GM12864 (cell line): ENCODE results near the gene SEPTIN5.

Source experiments
- DNase-seq: peaks from one replicate; pipeline ENCODE4 v3.0.0-alpha.2; 2011; ENCODE audit warnings: low read depth
- H3K4me3 ChIP-seq: 2 replicates; pipeline ENCODE4 v1.5.1; 2011; ENCODE audit warnings: mild to moderate bottlenecking, low read depth, low read length, control low read depth
- TF ChIP-seq, protein P1 (sequence below): IDR thresholded peaks from 2 replicates; pipeline ENCODE4 v1.5.1; 2011; ENCODE audit warnings: low read depth, mild to moderate bottlenecking, moderate library complexity, low read length, control low read depth, inconsistent platforms; ENCODE audit errors: missing control alignments

The SEPTIN5 gene

DNA sequence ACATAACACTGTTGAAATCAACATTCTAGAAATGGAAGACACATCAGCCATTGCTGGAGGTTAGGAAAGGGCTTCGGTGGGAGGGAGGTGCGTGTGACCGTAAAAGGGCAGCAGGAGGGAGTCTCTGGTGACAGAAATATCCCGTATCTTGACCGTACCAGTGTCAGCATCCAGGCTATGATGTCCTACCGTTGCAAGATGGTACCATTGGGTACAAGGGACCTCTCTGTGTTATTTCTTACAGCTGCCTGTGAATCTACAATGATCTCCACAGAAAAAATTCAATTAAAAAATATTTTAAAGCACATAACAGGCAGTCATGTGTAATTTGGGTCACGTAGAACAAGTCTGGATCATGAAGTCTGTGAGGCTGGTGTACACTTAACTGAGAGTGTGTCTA lies 27.4 kb upstream of the SEPTIN5 start:
- no peak overlapping the region for H3K4me3 ChIP-seq
- no peak for DNase-seq
- TF ChIP-seq, protein P1, sequence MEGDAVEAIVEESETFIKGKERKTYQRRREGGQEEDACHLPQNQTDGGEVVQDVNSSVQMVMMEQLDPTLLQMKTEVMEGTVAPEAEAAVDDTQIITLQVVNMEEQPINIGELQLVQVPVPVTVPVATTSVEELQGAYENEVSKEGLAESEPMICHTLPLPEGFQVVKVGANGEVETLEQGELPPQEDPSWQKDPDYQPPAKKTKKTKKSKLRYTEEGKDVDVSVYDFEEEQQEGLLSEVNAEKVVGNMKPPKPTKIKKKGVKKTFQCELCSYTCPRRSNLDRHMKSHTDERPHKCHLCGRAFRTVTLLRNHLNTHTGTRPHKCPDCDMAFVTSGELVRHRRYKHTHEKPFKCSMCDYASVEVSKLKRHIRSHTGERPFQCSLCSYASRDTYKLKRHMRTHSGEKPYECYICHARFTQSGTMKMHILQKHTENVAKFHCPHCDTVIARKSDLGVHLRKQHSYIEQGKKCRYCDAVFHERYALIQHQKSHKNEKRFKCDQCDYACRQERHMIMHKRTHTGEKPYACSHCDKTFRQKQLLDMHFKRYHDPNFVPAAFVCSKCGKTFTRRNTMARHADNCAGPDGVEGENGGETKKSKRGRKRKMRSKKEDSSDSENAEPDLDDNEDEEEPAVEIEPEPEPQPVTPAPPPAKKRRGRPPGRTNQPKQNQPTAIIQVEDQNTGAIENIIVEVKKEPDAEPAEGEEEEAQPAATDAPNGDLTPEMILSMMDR, result no peak

DNA sequence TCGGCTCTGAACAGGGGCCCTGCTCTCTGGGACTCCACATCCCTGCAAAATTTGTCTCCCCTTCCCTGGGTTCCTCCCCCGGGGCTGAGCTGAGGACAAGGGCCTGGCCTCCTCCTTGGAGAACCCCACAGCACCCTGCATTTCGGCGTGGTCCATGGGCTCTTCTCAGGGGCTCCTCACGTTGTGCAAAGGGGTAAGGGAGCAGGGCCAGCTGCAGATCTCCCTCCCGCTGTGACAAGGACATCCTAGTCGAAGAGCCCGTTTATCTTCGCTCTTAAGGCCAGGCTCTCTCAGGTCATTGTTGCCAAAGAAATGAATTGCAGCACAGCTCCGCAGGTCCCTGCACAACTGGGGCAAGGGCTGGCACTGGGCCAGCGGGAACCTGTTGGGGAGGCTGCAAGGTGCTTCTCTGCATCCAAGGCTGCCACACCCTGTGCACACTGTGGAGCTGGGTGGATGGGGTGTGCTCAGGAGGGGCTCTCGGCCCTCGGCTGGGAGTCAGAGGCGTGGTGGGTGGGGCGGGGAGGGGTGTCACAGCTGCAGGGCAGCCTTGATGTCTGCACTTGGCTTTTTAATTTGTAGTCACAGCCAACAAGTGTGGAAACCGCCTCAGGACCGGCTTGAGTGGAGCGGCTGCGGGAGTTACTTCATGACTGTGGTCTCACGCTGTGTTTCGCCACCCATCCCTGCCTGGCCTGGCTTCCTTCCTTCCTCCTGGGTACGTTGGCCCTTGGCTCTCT lies 26.6 kb upstream of the SEPTIN5 start:
- DNase-seq, result no peak
- no peak overlapping the region for H3K4me3 ChIP-seq

DNA sequence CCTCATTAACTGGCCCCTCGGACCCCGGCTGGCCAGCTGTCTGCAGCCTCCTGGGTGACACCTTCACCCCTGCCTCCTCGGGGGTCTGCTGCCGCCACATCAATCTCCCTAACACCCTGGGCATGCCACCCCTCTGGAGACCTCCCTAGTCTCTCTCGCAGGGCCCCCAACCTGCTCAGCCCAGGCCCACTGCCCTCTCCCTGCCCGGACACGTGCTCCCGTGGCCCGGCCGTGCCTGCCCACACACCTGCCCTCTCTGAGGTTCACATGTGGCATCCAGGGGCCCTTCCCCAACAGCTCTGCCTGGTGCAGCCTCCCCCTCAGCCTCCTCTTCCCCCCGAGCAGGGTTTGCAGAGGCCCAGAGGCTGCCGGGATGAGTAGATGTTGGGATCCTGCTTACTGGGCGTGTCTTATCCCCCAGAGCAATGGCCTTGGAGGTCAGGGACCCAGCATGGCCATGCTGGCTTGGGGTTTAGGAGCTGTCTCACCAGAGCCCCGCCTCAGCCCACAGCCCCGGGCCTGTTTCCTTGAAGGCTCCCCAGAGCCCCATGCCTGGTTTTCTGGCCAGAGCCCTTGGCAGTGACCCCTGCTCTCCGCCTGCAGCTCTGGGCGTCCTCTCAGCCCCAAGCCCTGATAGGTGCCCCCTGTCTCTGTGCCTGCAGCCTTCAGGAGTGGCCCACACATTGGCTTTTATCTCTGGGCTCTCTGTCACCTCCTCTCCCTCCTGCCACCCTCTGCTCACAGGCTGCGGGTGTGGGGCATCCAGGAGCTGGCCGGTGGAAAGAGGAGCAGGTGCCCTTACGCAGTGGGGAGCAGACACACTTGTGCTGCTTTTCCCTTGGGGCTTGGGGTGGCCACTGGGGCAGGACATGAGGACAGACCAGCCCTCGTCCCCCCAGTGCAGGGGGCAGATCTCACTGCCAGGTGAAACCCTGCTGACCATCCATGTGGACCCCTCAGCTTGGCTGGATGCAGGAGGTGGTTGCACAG lies 25.7 kb upstream of the SEPTIN5 start:
- H3K4me3 ChIP-seq, result no peak overlapping the region
- TF ChIP-seq, protein P1, result no peak
- DNase-seq, result no peak

More for the DNA sequence above, 26.6 kb upstream of the SEPTIN5 start:
- TF ChIP-seq, protein P1, result no peak

DNA sequence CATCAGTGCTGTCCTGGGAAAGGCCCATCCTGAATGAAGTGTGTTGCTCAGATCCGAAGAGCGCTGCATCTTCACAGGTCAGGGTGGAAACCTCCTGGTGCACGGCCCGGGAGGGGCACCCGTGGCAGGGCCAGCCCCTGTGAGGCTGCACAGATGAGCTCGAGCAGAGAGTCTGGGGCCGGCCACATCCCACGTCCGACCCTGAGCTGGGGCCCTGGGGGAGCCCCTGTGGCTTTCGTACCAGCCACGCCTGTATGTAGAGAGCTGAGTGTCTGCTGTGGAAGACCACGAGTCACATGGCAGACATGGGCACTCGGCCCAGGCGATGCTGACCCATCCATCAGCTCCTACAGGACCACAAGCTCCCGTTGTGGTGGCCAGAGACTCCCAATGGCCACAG lies 24.9 kb upstream of the SEPTIN5 start:
- TF ChIP-seq, protein P1, result no peak
- no peak overlapping the region for H3K4me3 ChIP-seq
- no peak for DNase-seq

DNA sequence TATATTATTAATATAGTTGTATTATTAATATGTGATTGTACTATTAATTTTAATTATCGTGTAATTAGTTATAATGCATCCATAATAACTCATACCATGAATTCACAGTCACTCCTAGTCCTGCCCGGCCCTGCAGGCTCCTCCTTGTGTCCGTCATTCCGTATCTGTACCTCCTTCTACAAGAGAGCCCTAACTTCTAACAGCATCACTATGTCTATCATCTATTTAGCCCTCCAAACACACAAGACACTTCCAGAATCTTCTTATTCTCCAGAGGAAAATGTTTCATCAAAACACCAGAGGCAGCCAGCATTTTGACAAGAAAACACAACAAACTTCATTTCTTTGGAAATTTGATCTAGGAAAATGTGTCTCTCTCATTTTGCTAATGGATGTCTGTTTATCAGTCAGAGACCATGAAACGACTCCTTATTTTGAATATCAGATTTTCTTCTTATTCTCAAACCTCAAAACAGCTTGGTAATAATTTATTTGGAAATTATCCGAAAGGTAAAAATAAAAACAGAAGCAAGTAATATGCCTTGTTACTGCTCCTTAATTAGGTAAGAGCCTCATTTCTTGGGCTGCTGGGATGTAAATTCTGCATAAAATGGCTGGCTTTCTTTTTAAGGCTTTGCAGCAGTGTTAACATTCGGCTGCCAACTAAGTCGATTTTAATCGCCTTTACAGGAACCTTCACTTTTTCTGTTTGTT lies 23.1 kb upstream of the SEPTIN5 start:
- no peak overlapping the region for H3K4me3 ChIP-seq
- TF ChIP-seq, protein P1, result no peak

DNA sequence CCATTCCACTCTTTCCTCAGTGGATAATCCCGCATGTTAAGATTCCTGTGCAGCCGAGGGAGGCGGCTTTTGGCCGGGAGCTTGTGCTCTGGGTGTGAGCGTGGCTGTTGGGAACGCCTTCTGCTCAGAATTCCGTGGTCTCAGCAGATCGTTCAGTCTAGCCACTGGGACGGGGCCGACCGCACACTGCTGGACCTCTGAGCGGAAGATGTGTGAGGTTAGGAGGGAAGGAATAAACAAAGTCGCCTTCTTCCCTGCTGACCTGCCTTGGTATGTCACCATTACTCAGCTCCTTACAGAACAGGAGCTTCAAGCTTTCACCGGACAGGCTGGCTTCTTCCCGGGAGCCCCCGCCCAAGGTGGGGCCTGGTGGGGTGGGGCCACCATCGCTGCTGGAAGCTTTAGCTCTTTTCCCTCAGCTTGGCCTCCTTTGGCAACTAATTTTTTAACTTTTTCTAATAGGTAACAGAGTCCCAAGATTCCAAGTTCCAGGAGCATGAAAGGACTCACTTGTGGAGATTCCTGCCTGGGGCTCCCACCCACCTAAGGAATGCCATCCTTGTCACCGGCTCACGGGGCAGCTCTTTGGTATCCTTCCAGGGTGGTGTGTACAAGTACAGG lies 22.5 kb upstream of the SEPTIN5 start:
- DNase-seq, result no peak
- H3K4me3 ChIP-seq, result no peak overlapping the region
- TF ChIP-seq, protein P1, result no peak

More for the DNA sequence above, 23.1 kb upstream of the SEPTIN5 start:
- DNase-seq, result no peak
